ENCODE results near the gene TXNRD1.

The TXNRD1 gene

DNA sequence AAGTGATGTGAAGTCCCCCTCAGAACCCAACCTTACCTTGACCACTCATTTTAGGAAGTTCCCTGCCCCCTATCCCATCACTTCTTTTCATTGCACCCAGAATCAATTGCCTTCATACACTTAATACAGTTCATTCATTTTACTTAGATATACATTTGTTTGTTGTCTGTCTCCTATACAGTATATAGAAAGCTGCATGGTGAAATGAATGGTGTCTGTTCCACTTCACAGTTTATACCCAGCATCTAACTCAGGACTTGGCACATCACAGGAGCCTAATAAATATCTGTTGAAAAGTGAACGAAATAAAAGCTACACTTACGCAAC is 38.3 kb upstream of the TXNRD1 start:
- H3K27ac ChIP-seq (ENCODE audit: insufficient read depth, low read depth, low read length, poor library complexity, severe bottlenecking): no peak overlapping the region
- H3K4me1 ChIP-seq (ENCODE audit: control insufficient read depth, insufficient read depth, low read length): no peaks in the 10 kb centered on the region
- H3K36me3 ChIP-seq (ENCODE audit: control insufficient read depth, insufficient read depth, low read length): no peaks in the 10 kb centered on the region
- H3K4me3 ChIP-seq (ENCODE audit: insufficient read depth, low read depth, low read length): no peak overlapping the region
- 93 to 96% methylated on average over 2 of the region's 2 CpGs for WGBS, 2 experiments
- H3K9me3 ChIP-seq (ENCODE audit: control insufficient read depth, low read length): no peaks in the 10 kb centered on the region
- H3K27me3 ChIP-seq (ENCODE audit: control insufficient read depth, insufficient read depth, low read length, poor library complexity, severe bottlenecking): no peaks in the 10 kb centered on the region

DNA sequence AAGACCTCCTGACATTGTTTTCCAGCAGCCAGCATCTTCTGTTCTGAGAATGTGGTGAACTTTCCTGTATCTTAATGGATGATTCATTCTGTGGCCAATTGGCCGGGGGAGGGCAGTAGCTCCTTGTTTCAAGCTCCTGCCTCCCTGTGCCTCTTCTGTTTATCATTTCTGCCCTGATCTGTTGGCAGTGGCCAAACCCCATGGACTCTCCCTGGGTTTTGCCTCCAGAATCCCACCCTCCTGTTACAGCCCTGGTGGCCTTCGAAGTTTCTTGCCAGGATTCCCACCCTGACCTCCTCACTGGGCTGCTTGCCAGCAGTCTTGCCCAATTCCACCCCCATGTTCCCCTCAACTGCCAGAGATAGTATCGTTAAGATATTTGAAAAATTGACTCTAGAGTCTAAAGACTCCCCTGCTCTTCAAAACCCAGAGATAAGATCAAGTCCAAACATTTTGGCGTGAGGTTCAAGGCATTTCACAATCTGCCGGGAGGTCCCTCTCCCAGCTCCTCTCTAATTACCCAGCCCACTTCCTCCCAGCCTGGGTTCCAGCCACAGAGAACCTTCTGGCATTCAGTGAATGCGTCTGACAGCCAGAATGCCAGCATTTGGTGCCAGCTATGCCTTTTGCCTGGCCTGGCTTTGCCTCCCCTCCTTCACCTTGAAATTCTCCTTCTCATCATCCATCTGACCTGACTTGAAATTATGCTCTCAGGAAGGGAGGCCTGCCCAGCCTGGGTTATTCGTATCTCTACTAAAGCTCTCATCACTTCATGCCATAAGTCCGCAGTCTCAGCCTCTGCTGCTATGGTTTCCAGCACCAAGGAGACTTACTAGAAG is 37.7 kb upstream of the TXNRD1 start:
- no peaks in the 10 kb centered on the region for H3K9me3 ChIP-seq (ENCODE audit: control insufficient read depth, low read length)
- no peak overlapping the region for H3K27ac ChIP-seq (ENCODE audit: insufficient read depth, low read depth, low read length, poor library complexity, severe bottlenecking)
- H3K4me3 ChIP-seq (ENCODE audit: insufficient read depth, low read depth, low read length): no peak overlapping the region
- H3K4me1 ChIP-seq (ENCODE audit: control insufficient read depth, insufficient read depth, low read length): no peaks in the 10 kb centered on the region
- no peaks in the 10 kb centered on the region for H3K27me3 ChIP-seq (ENCODE audit: control insufficient read depth, insufficient read depth, low read length, poor library complexity, severe bottlenecking)
- H3K36me3 ChIP-seq (ENCODE audit: control insufficient read depth, insufficient read depth, low read length): no peaks in the 10 kb centered on the region
- WGBS, 2 experiments: 85 to 92% methylated on average over 6 to 7 of the region's 8 CpGs

DNA sequence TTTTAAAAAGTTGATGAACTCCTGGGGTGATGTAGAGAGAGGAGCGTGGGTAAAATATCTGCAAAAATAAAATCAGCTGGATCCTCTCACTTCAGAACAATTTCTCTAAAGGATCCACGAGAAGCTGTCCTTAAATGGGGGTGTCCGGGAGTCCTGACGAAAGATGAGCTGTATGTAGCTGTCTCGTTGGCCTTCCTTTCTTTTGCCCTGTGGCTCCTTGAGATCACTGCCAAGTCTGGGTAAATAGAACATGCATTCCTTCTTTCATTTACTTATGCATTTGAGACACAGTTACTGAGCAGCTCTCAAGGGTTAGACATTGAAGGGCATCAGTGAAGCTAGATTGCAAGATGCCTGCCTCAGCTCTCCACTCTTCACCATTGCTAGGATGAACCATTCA is 35.2 kb upstream of the TXNRD1 start:
- no peaks in the 10 kb centered on the region for H3K4me1 ChIP-seq (ENCODE audit: control insufficient read depth, insufficient read depth, low read length)
- 90 to 94% methylated on average over 5 of the region's 5 CpGs for WGBS, 2 experiments
- no peaks in the 10 kb centered on the region for H3K9me3 ChIP-seq (ENCODE audit: control insufficient read depth, low read length)
- H3K4me3 ChIP-seq (ENCODE audit: insufficient read depth, low read depth, low read length): no peak overlapping the region
- no peaks in the 10 kb centered on the region for H3K36me3 ChIP-seq (ENCODE audit: control insufficient read depth, insufficient read depth, low read length)
- no peaks in the 10 kb centered on the region for H3K27me3 ChIP-seq (ENCODE audit: control insufficient read depth, insufficient read depth, low read length, poor library complexity, severe bottlenecking)
- no peak overlapping the region for H3K27ac ChIP-seq (ENCODE audit: insufficient read depth, low read depth, low read length, poor library complexity, severe bottlenecking)

DNA sequence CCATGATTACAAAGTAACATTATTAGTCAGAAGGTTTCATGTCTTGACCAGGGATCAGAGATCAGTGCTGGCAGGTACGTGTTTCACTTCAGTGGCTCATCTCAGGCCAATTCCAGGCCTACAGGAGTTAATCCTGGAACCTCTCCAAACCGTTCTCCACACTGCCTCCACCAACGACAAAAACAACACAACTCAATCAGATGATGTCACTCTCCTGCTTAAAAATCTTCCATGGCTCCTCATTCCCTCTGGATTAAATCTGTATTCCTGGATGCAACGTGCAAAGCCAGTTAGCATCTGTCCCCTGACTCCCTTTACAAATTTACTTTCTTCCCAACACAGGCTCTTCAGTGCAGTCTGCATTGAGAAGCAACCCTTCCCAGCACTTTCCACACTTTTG is 34.3 kb upstream of the TXNRD1 start:
- Histone ChIP-seq H3K36me3 (ENCODE audit: control insufficient read depth, insufficient read depth, low read length) (no peaks in the 10 kb centered on the region), H3K9me3 (ENCODE audit: control insufficient read depth, low read length) (no peaks in the 10 kb centered on the region), H3K4me3 (ENCODE audit: insufficient read depth, low read depth, low read length) (no peak overlapping the region), H3K27me3 (ENCODE audit: control insufficient read depth, insufficient read depth, low read length, poor library complexity, severe bottlenecking) (no peaks in the 10 kb centered on the region), H3K4me1 (ENCODE audit: control insufficient read depth, insufficient read depth, low read length) (no peaks in the 10 kb centered on the region), H3K27ac (ENCODE audit: insufficient read depth, low read depth, low read length, poor library complexity, severe bottlenecking) (no peak overlapping the region)
- 78 to 85% methylated on average over 4 of the region's 4 CpGs for WGBS, 2 experiments

DNA sequence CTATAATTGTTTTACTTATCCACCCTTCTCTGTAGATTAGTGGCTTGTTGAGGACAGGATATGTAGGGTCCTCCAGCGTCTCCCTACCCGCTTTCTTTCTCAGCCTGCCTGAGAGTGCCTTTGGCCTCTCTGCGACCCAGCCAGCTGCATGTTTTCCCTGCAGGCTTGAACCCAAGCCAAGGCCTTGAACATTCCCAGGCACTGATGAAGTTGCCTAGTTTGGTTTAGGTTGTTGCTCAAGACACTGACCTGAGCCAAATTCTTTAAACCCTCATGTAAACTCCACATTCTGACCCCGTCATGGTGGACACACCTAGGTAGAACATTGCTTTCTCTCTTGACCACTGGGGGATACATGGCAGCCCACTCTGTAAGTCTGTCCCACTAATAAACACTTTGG is 33.4 kb upstream of the TXNRD1 start:
- H3K27ac ChIP-seq (ENCODE audit: insufficient read depth, low read depth, low read length, poor library complexity, severe bottlenecking): no peak overlapping the region
- no peaks in the 10 kb centered on the region for H3K4me1 ChIP-seq (ENCODE audit: control insufficient read depth, insufficient read depth, low read length)
- 94 to 97% methylated on average over 4 of the region's 4 CpGs for WGBS, 2 experiments
- H3K27me3 ChIP-seq (ENCODE audit: control insufficient read depth, insufficient read depth, low read length, poor library complexity, severe bottlenecking): no peaks in the 10 kb centered on the region
- no peak overlapping the region for H3K4me3 ChIP-seq (ENCODE audit: insufficient read depth, low read depth, low read length)
- no peaks in the 10 kb centered on the region for H3K9me3 ChIP-seq (ENCODE audit: control insufficient read depth, low read length)
- no peaks in the 10 kb centered on the region for H3K36me3 ChIP-seq (ENCODE audit: control insufficient read depth, insufficient read depth, low read length)

DNA sequence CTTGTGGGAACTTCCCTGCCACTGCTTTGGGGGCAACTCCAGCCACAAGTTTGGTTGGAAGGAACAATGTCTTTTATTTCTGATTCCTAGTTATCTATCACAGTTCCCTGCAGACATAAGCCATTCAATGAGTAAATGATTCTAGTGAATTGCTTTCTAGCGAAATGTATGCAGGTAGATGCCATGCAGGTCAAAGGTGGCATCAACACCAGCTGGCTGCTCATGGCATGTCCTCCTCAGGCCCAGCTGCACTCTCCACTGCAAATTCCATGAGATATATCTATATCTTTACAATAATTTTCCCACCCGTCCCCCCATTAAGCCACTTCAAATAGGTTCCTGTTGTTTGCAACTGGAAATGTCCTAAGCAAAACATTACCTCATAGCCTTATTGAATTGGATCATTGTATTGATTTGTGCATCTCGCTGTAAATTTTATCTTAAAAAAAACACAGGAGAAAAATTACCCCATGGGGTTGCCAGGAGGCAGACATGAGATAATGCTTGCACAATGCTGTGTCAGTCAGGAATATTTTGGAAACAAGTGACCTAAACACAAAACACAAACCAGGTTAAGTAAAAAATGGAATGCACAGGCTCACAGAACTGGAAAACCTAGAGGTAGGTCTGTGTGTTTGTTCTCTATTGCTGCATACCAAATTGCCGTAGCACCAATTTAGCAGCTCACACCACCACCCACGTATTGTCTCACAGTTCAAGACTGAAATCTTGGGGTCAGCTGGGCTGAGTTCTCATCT is 32.8 kb upstream of the TXNRD1 start:
- H3K36me3 ChIP-seq (ENCODE audit: control insufficient read depth, insufficient read depth, low read length): no peaks in the 10 kb centered on the region
- H3K4me3 ChIP-seq (ENCODE audit: insufficient read depth, low read depth, low read length): no peak overlapping the region
- no peaks in the 10 kb centered on the region for H3K9me3 ChIP-seq (ENCODE audit: control insufficient read depth, low read length)
- 83 to 85% methylated on average over 4 to 5 of the region's 5 CpGs for WGBS, 2 experiments
- H3K27me3 ChIP-seq (ENCODE audit: control insufficient read depth, insufficient read depth, low read length, poor library complexity, severe bottlenecking): no peaks in the 10 kb centered on the region
- no peaks in the 10 kb centered on the region for H3K4me1 ChIP-seq (ENCODE audit: control insufficient read depth, insufficient read depth, low read length)
- H3K27ac ChIP-seq (ENCODE audit: insufficient read depth, low read depth, low read length, poor library complexity, severe bottlenecking): no peak overlapping the region

DNA sequence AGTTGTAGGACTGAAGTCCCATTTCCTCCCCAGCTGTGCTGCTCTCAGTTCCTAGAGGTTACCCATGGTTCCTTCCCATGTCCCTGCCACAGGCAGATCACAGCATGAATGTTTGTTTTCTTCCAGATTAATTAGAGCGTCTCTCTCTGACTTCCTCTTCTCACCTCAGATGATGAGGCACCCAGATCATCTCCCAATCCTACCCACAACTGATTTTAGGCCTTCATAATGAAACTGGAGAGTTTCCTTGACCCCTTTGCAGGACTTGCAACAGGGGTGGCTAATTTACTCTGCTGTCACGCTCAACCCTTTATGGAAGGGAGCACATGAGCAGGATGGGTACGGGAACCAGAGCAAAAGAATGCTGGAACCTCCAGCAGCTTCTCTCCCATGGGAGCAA is 32.1 kb upstream of the TXNRD1 start:
- Histone ChIP-seq H3K36me3 (ENCODE audit: control insufficient read depth, insufficient read depth, low read length) (no peaks in the 10 kb centered on the region), H3K4me1 (ENCODE audit: control insufficient read depth, insufficient read depth, low read length) (no peaks in the 10 kb centered on the region), H3K4me3 (ENCODE audit: insufficient read depth, low read depth, low read length) (no peak overlapping the region), H3K9me3 (ENCODE audit: control insufficient read depth, low read length) (no peaks in the 10 kb centered on the region), H3K27me3 (ENCODE audit: control insufficient read depth, insufficient read depth, low read length, poor library complexity, severe bottlenecking) (no peaks in the 10 kb centered on the region), H3K27ac (ENCODE audit: insufficient read depth, low read depth, low read length, poor library complexity, severe bottlenecking) (no peak overlapping the region)
- 92 to 93% methylated on average over 3 of the region's 3 CpGs for WGBS, 2 experiments

DNA sequence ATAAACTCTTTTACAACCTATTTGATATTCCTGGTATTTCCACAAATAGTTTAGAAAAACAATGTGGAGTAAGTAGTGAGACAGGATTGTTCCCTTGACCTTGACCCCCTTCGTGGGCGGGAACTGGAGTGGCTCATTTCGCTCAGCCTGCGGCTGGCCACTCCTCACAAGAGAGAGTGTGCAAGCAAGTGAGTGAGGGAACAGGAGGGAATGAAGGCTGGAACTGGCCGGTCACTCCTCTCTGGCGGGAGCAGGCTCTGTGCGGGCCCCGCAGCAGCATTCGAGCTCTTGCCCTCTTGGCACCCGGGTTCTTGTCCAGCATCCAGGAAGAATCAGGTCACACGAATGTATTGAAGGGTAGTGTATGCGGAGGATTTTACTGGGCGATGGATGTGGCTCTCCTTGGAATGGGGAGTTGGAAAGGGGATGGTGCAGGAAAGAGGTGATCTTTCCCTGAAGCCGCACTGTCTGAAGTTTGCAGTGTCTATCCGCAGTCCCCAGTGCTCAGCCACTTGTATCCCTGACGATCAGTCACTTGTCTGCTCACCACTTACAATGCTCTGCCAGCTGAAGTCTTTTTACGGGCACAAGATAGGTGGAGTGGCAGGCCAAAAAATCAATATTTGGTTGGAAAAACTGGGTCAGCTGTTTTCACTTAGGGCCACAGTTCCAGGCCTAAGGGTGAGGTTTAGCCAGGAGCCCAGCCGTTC is 28.0 kb upstream of the TXNRD1 start:
- H3K4me3 ChIP-seq (ENCODE audit: insufficient read depth, low read depth, low read length): no peak overlapping the region
- H3K27me3 ChIP-seq (ENCODE audit: control insufficient read depth, insufficient read depth, low read length, poor library complexity, severe bottlenecking): no peaks in the 10 kb centered on the region
- H3K36me3 ChIP-seq (ENCODE audit: control insufficient read depth, insufficient read depth, low read length): no peaks in the 10 kb centered on the region
- H3K27ac ChIP-seq (ENCODE audit: insufficient read depth, low read depth, low read length, poor library complexity, severe bottlenecking): no peak overlapping the region
- 92% methylated on average over 18 of the region's 18 CpGs for WGBS, 2 experiments
- no peaks in the 10 kb centered on the region for H3K4me1 ChIP-seq (ENCODE audit: control insufficient read depth, insufficient read depth, low read length)
- no peaks in the 10 kb centered on the region for H3K9me3 ChIP-seq (ENCODE audit: control insufficient read depth, low read length)

DNA sequence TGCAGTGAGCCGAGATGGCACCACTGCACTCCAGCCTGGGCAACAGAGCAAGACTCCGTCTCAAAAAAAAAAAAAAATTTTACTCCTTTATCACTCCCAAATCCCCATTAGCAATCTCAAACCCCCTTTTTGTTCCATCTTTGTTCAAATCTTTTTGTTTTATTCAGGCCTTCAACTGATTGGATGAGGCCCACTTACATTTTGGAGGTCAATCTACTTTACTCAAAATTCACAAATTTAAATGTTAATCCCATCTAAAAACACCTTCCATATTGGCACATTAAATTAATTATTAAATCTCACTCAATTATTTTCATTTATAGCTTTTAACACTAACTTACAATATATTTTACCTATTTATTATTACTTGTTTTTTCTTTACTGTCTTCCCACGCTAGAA is 27.0 kb upstream of the TXNRD1 start:
- H3K4me3 ChIP-seq (ENCODE audit: insufficient read depth, low read depth, low read length): no peak overlapping the region
- WGBS, 2 experiments: 94 to 95% methylated on average over 2 to 3 of the region's 3 CpGs
- no peaks in the 10 kb centered on the region for H3K36me3 ChIP-seq (ENCODE audit: control insufficient read depth, insufficient read depth, low read length)
- H3K27me3 ChIP-seq (ENCODE audit: control insufficient read depth, insufficient read depth, low read length, poor library complexity, severe bottlenecking): no peaks in the 10 kb centered on the region
- H3K4me1 ChIP-seq (ENCODE audit: control insufficient read depth, insufficient read depth, low read length): no peaks in the 10 kb centered on the region
- H3K27ac ChIP-seq (ENCODE audit: insufficient read depth, low read depth, low read length, poor library complexity, severe bottlenecking): no peak overlapping the region
- H3K9me3 ChIP-seq (ENCODE audit: control insufficient read depth, low read length): no peaks in the 10 kb centered on the region

DNA sequence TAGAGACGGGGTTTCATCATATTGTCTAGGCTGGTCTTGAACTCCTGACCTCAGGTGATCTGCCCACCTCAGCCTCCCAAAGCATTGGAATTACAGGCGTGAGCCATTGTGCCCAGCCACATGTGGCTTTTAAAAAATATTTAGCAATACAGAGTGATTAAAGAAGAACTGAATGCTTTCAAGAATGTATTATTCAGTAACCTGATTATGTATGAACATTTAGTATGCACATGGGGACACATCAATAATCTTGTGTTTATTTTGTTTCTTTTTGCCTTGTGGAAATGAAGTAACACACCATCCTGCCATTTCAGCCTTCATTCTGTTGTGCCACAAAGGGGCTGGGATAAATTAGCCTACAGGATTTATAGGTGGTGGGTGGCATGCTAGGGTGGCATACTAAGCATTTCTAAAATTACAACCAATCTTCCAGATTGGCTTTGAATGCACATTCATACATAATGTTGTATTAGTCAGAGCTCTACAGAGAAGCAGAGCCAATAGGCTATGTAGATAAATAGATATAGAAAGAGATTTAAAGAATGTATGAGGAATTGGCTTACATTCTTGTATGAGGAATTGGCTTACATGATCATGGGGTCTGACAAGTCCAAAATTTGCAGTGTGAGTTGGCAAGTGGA is 25.5 kb upstream of the TXNRD1 start:
- H3K27me3 ChIP-seq (ENCODE audit: control insufficient read depth, insufficient read depth, low read length, poor library complexity, severe bottlenecking): no peaks in the 10 kb centered on the region
- H3K9me3 ChIP-seq (ENCODE audit: control insufficient read depth, low read length): no peaks in the 10 kb centered on the region
- H3K4me1 ChIP-seq (ENCODE audit: control insufficient read depth, insufficient read depth, low read length): no peaks in the 10 kb centered on the region
- H3K27ac ChIP-seq (ENCODE audit: insufficient read depth, low read depth, low read length, poor library complexity, severe bottlenecking): no peak overlapping the region
- H3K36me3 ChIP-seq (ENCODE audit: control insufficient read depth, insufficient read depth, low read length): no peaks in the 10 kb centered on the region
- H3K4me3 ChIP-seq (ENCODE audit: insufficient read depth, low read depth, low read length): no peak overlapping the region
- WGBS, 2 experiments: 91 to 93% methylated on average over 2 of the region's 2 CpGs
